ENCODE data around the gene SORCS2.

Gene SORCS2

DNA sequence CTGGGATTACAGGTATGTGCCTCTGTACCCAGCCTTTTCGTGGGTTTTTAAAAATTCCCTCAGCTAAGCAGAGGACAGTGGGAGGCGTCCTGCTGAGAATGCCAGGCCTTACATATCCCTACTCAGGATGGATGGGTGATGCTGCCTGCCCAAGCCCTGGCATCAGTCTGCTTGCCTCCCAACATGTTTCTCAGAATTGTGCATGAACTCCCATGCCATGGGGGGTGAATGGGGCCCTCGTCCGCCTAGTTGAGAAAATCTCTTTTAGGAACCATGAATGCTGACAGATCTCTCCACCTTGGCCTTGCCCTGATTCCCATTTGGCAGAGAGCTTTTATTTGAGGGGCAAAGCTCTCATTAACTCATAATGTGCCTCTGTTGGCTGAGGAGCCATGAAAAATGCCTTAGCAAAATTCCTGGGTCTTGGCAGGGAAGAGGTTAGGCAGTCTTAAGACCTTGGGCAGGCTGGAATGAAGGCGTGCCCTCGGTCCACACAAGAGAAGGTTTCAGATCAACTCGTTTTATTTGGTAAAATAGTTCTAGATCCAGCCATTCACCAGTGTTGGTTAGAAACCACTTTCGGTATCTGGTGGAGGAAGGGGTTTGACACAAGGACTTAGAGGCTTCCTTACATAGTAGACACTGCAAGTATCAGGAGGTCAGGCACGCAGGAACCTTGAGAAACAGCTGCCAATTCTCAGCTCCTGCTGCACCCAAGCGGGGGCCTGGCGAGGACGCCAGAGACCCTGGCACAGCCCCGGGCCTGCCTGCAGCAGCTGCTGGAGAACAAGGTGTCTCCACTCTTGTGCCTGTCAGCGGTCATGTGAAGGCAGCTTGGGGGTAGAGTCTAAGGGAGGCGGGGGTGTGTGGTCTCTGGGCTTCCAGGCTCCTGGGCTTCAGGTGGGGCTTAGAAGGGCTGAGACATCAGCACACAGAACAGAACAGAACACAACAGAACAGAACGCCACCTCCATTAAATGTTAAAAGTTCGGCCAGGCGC, 435.2 kb downstream of the SORCS2 start:
- TF ChIP-seq GATA2 (IDR thresholded peaks at IDR 0.05; ENCODE audit: low read depth, low read length) (no peak), GATA3 (IDR thresholded peaks at IDR 0.05; ENCODE audit: low read depth, low read length) (no peak)

DNA sequence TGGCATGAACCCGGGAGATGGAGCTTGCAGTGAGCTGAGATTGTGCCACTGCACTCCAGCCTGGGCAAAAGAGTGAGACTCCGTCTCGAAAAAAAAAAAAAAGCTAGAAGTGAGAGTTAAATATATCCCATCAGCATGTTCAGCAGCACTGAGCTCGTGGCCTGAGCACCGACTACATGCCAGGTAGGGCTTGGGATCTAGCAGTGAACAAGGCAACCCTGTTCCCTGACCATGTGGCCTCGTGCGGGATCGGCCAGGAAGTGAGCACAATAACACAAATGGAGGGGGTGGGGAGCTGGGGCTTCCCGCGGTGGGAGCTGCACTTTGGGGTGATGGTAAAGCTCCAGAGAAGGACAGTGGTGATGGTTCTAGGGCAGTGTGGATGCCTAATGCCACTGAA, 436.1 kb downstream of the SORCS2 start:
- no peak for TF ChIP-seq GATA3 (IDR thresholded peaks at IDR 0.05; ENCODE audit: low read depth, low read length)
- TF ChIP-seq GATA2 (IDR thresholded peaks at IDR 0.05; ENCODE audit: low read depth, low read length): no peak

DNA sequence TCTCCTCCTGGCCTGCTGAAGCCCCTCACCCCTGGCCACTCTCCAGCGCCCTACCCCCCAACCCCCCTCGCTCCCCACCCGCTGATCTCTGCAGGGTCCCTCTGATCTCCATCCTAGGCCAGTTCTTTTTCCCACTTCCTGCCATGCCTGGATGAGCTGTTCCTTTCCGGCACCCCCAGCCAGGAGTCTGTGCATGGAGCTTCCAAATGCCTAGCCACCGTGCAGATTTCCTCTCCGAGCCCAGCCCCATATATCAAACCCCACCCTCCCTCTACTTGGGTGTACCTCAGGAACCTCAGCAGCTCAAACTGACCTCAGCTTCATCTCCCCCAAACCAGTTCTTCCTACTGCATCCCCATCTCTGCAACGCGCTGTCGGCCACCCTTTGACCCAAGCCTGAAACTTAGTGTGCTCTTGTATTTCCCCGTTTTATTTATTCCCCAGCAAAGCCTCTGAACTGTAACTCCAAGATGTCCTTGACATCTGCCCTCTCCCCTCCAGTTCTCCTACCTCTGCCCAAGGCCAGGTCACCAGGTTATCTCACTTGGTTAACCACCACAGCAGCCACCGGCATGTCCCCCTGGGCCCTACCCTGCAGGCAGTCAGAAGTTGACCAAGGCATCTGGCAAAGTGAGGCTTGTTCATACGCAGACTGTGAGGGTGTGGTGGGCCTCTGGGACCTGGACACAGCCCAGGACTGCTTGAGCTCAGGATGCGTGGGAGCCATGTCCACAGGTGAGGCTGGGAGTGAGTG, 437.3 kb downstream of the SORCS2 start:
- TF ChIP-seq GATA2 (IDR thresholded peaks at IDR 0.05; ENCODE audit: low read depth, low read length) (no peak), GATA3 (IDR thresholded peaks at IDR 0.05; ENCODE audit: low read depth, low read length) (no peak)

DNA sequence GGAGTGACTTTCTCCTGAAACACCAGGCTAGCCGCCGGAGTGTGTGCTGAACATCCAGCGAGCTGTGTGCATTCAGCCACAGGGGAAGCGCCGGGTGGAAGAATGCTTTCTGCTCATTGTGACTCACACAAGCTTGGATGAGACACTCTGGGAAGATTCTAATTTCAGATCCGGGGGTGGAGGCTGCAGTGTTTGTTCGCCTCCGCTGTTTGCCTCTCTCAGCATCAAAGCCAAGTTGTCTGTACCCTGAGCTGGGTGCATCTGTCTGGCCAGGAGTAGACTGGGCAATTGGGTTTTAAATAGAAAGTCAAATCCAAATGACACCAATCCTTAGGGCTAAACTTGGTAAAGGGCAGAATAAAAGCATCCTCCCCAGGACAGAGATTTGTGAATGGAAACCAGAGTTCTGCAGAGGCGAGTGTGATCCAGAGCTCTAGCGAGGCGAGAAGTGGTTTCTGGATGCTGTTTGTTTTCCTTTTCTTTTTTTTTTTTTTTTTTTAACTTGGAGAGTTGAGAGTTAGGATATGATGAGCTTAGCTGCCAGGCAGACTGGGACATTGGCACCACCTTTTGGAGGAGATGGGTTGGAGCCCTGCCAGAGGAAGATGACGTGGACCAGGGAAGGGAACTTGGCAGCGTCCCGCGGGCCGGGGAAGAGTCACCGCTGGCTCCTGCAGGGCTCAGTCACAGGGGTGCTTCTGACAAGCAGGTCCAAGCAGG, 438.4 kb downstream of the SORCS2 start:
- no peak for TF ChIP-seq GATA2 (IDR thresholded peaks at IDR 0.05; ENCODE audit: low read depth, low read length)
- TF ChIP-seq GATA3 (IDR thresholded peaks at IDR 0.05; ENCODE audit: low read depth, low read length): no peak

DNA sequence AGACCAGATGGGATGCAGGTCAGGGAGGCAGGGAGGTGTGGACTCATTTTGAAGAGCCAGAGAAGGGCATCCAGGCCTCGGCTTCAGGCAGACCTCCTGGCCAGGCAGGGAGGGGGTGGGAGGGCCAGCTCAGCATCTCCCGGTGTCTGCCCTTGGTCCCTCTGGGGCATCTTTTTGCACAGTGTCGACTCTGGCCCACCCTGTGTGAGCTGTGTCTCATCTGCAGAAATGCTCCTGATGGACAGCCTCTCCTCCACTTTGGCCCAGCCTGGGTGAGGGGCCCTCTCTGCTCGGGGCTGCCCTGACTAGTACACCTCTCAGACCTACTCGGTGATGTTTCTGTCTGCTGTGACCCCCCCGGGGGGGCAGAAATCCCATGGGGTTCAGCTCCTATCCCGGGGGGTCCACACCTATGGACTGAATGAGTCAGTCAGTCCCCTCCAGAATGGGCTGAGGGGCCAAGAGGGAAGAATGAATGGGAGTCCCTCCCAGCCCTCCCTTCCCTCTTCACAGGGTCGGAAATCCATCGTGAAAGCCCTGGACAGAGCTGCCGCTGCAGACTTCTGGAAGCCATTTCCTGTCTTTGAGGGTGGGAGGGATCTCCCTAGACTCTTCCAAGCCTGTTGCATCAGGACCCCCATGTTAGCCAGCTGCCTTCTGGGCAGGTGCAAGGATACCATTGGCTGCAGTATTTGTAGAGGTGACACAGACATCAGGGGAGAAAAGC, 439.1 kb downstream of the SORCS2 start:
- TF ChIP-seq GATA3 (IDR thresholded peaks at IDR 0.05; ENCODE audit: low read depth, low read length) (no peak), GATA2 (IDR thresholded peaks at IDR 0.05; ENCODE audit: low read depth, low read length) (no peak)

DNA sequence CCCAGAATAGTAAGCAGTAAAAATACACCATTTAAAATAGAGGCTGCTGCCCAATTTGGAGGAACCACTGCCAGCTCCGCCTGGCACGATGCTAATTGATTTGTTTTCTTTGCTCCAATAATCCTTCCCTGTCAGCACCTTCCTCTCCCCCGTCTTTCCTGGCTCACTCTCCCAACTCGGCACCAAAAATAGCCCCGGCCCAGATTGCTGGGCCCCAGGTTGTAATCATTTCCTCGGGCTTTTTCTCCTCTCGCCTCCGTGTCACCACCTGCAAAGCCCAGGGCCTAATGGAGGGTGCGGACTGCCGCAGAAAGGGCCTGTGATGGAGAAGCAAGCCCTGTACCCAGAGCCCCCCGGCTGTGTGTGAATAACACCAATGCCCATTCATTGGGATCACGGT, 440.0 kb downstream of the SORCS2 start:
- TF ChIP-seq GATA2 (IDR thresholded peaks at IDR 0.05; ENCODE audit: low read depth, low read length) (no peak), GATA3 (IDR thresholded peaks at IDR 0.05; ENCODE audit: low read depth, low read length) (no peak)

DNA sequence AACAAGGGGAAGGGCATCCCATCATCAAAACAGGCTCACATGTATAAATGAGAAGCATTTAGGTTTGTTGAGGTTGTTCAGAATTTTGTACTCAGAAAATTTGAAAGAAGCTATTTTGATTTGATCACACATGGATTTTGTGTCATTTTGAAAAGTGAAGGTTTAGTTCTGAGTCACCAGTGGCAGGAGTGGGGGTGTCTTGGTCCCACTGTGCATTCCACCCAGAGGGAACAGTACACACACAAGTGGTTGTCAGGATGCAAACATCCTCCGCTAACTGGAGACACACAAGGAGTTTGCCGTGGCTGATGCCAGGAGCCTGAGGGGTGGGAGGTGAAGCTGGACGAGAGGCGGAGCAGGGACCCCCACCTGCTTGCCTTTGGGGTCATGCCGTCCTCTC, 440.6 kb downstream of the SORCS2 start:
- TF ChIP-seq GATA3 (IDR thresholded peaks at IDR 0.05; ENCODE audit: low read depth, low read length): no peak
- TF ChIP-seq GATA2 (IDR thresholded peaks at IDR 0.05; ENCODE audit: low read depth, low read length): no peak

DNA sequence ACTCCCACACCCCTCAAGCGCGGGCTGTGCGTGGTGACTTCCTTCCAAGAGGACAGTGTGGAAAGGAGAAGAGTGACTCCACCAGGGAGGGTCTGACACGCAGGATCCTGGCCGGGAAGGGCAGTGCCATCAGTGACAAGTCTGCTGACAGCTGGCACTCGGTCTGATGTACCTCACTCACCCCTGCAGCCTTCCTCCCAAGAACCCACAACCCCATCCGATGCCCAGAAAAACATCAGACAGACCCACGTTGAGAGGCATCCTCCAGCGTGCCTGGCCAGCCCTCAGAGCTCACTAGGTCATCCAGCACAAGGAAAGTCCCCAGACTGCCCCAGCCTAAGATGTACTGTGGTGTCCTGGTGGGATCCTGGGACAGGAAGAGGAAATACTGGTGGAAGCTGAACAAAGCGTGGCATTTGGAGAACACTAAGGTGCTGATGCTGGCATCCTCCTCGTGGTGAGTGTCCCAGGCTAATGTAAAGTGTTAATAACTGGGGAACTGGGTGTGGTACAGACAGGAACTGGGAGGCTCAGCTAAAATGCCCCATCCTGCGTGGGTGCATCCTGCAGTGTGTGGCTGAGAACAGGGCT, 442.4 kb downstream of the SORCS2 start:
- no peak for TF ChIP-seq GATA3 (IDR thresholded peaks at IDR 0.05; ENCODE audit: low read depth, low read length)
- TF ChIP-seq GATA2 (IDR thresholded peaks at IDR 0.05; ENCODE audit: low read depth, low read length): no peak

DNA sequence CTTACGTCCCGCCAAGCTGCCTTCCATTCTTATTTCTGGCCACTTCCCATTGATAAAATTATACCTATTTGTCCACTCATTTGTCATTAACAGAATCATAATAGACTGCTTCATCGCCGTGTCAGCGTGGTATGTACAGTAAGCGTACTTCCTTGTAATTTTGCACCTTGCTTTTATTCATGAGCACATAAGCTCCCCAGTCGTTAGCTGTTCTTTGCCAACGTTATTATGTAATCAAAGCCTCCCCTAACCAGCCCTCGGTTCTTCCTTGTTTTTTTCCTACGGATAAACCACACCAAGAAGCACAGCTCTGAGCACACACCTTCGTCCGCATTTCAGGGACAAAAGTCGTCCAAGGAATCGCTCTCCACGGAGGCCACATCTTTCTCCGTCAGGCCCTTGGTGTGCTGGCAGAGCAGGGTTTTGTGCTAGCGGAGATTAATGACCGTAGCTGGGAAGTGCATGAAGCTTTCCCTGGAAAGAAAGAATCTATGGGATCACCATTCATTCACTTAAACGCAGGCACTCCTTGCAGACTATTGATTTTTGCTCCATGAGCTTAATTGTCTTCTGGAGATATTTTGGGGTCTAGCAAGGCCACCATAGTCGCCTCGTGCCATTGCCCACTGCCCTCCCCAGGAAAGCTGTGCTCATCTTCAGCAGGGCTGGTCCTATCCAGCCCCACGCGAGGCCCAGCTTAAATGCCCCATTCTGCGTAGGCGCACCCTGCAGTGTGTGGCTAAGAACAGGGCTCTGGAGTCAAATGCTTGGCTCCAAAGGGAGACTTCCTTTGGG, 443.3 kb downstream of the SORCS2 start:
- TF ChIP-seq GATA2 (IDR thresholded peaks at IDR 0.05; ENCODE audit: low read depth, low read length) (no peak), GATA3 (IDR thresholded peaks at IDR 0.05; ENCODE audit: low read depth, low read length) (no peak)

DNA sequence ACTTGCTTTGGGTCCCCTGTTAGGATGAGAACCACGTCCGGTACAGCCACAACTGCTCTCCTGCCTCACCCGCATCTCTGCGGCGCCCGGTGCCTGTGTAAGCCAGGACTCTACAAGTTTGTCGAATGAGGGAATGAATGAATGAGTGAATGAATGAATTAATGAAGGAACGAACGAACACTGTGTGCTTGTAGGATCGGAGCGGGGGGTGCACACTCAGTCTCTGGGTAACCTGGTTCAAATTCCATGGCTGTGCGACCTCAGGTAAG, 443.8 kb downstream of the SORCS2 start:
- no peak for TF ChIP-seq GATA2 (IDR thresholded peaks at IDR 0.05; ENCODE audit: low read depth, low read length)
- no peak for TF ChIP-seq GATA3 (IDR thresholded peaks at IDR 0.05; ENCODE audit: low read depth, low read length)

DNA sequence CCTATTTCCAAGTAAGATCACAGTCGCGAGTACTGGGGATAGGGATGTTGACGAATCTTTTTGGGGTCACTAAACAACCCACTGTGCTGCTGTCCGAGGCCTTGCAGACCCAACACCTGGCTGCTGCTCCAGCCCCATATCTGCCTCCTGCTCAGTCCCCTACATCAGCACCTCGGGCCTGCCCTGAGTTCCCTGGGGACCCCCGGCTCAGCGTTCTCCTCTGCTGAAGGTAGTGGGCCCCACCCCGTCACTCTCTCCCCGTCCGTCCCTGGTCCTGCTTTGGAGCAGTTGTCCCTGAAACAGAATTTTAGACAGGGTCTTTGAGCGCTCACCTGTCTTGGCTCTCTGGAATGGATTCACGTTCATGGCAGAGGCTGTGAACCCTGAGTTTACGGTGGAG, 444.8 kb downstream of the SORCS2 start:
- no peak for TF ChIP-seq GATA2 (IDR thresholded peaks at IDR 0.05; ENCODE audit: low read depth, low read length)
- no peak for TF ChIP-seq GATA3 (IDR thresholded peaks at IDR 0.05; ENCODE audit: low read depth, low read length)

DNA sequence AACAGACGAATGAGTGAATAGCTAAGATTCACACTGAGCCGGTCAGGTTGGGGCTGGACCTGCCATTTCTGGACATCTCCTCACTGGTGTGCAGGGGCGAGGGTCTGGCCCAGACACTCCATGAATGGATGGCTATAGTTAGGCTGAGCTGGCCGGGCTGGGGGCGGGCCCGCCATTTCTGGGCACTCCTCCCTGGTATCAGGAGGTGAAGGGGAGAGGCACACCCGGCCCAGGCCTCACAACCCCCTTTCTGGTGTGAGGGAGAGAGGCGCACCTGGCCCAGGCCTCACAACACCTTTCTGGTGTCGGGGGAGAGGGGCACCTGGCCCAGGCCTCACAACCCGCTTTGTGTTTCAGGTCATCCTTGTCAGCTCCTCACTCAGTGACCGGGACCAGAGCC, 445.6 kb downstream of the SORCS2 start:
- no peak for TF ChIP-seq GATA2 (IDR thresholded peaks at IDR 0.05; ENCODE audit: low read depth, low read length)
- TF ChIP-seq GATA3 (IDR thresholded peaks at IDR 0.05; ENCODE audit: low read depth, low read length): no peak

DNA sequence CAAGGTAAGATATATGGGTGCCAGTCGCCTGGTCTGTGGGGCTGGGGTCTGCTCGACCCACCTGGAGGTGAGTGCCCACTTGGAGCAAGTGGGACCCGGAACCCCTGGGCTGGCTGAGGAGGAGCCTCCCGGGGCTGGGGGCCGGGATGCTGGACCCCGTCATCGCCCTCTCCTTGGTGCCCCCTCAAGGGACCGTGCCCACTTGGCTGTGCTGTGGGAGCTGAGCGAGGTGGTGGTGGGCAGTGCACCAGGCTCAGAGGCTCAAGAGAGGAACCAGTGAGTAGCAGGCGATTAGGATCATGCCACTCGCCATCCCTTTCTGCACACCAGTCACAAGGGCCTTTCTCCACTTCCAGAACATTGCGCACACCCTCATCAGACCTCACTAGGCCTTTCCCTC, 446.2 kb downstream of the SORCS2 start:
- TF ChIP-seq GATA3 (IDR thresholded peaks at IDR 0.05; ENCODE audit: low read depth, low read length) (no peak), GATA2 (IDR thresholded peaks at IDR 0.05; ENCODE audit: low read depth, low read length) (no peak)

Data from SH-SY5Y (cell line).